NT2/D1 (cell line): ENCODE data around the gene RHO.
"Not testable (repeated sequence)": the region's sequence is repeated elsewhere in the genome, so short reads cannot be mapped to it uniquely, and the experiment has no call there.

Experiments
- DNase-seq: peaks from one replicate; pipeline ENCODE4 v3.0.0-alpha.2; 2011; ENCODE audit warnings: low read depth, low spot score
- H3K27me3 ChIP-seq: 2 replicates; pipeline ENCODE4 v1.6.0; 2011; ENCODE audit warnings: mild to moderate bottlenecking; ENCODE audit not compliant: insufficient read length, insufficient read depth
- H3K36me3 ChIP-seq: 2 replicates; pipeline ENCODE4 v1.6.1; 2011; ENCODE audit warnings: mild to moderate bottlenecking, low read length, mixed read lengths; ENCODE audit not compliant: insufficient read depth, insufficient read length
- H3K4me1 ChIP-seq: 2 replicates; pipeline ENCODE4 v1.5.1; 2011; ENCODE audit not compliant: insufficient read depth, insufficient read length
- H3K4me3 ChIP-seq: 2 replicates; pipeline ENCODE4 v1.5.1; 2011; ENCODE audit warnings: low read depth; ENCODE audit not compliant: insufficient read length
- H3K9ac ChIP-seq: 2 replicates; pipeline ENCODE4 v1.6.0; 2011; ENCODE audit warnings: low read depth; ENCODE audit not compliant: insufficient read length
- H3K9me3 ChIP-seq: 2 replicates; pipeline ENCODE4 v1.5.1; 2011; ENCODE audit warnings: mild to moderate bottlenecking, low read length; ENCODE audit not compliant: insufficient read depth
- SUZ12 ChIP-seq: IDR thresholded peaks from 2 replicates; pipeline ENCODE4 v1.6.1; 2011; ENCODE audit not compliant: insufficient read length, insufficient read depth; ENCODE audit errors: extremely low read depth
- YY1 ChIP-seq: IDR thresholded peaks from 2 replicates; pipeline ENCODE4 v1.6.1; 2011; ENCODE audit not compliant: insufficient read length, insufficient read depth
- ZNF274 ChIP-seq: IDR thresholded peaks from 2 replicates; pipeline ENCODE4 v1.6.1; 2011; ENCODE audit warnings: mild to moderate bottlenecking, low read depth, low read length

RHO gene

DNA sequence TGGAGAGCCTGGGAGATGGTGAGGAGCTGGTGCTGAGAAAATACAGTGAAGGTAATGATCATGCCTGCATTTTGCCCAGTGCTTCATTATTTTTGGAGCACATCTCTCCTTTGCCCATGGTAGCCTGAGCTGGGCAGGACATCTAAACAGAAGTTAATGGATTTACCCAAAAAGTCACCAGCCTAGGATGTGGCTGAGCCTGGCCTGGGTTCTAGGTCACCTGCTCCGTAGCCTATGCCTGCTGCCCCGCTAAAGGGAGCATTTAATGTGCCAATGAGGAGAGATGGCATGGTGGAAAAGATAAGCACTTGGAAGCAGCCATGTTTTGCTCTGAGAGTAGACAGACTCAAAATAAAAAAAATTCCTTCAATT is 41.8 kb upstream of the RHO start:
- Histone ChIP-seq H3K9ac (peak overlapping the region; percentile 65), H3K4me1 (peaks cover 25% of the 10 kb centered on the region), H3K27me3 (no peaks in the 10 kb centered on the region), H3K9me3 (no peaks in the 10 kb centered on the region), H3K36me3 (peaks cover 54% of the 10 kb centered on the region), H3K4me3 (no peak overlapping the region)
- no peak for TF ChIP-seq SUZ12
- TF ChIP-seq YY1: no peak
- TF ChIP-seq ZNF274: no peak
- no peak for DNase-seq

GRCh38 chr3:129487183-129487867 is 41.1 kb upstream of the RHO start:
- Histone ChIP-seq H3K9ac (peak overlapping the region; percentile 65), H3K36me3 (peaks cover 54% of the 10 kb centered on the region), H3K4me1 (peaks cover 20% of the 10 kb centered on the region), H3K27me3 (no peaks in the 10 kb centered on the region), H3K4me3 (no peak overlapping the region), H3K9me3 (no peaks in the 10 kb centered on the region)
- no peak for DNase-seq
- TF ChIP-seq YY1 (no peak), ZNF274 (no peak), SUZ12 (no peak)

GRCh38 chr3:129487868-129488335 is 40.5 kb upstream of the RHO start:
- H3K9me3 ChIP-seq, H3K27me3 ChIP-seq, H3K4me3 ChIP-seq, H3K9ac ChIP-seq, DNase-seq: not testable (repeated sequence)
- H3K4me1 ChIP-seq: peaks cover 16% of the 10 kb centered on the region
- peaks cover 54% of the 10 kb centered on the region for H3K36me3 ChIP-seq

DNA sequence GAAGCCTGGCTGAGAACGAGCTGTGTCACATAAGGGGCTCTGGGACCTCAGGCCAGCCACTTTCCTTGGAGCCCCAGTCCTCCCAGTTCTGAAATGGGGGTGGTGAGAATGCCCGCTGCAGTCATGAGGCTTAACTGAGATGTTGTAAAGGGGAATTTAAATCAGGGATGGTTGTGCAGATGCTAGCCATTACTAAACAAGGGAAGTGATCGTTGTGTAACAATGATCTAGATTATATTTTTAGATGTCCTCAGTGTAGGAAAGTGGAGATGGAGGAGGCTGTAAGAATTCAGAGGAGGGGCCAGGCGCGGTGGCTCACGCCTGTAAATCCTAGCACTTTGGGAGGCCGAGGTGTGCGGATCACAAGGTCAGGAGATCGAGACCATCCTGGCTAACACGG is 39.2 kb upstream of the RHO start:
- DNase-seq, H3K27me3 ChIP-seq, H3K9me3 ChIP-seq, H3K9ac ChIP-seq, H3K4me3 ChIP-seq: not testable (repeated sequence)
- Histone ChIP-seq H3K36me3 (peaks cover 53% of the 10 kb centered on the region), H3K4me1 (peaks cover 10% of the 10 kb centered on the region)

DNA sequence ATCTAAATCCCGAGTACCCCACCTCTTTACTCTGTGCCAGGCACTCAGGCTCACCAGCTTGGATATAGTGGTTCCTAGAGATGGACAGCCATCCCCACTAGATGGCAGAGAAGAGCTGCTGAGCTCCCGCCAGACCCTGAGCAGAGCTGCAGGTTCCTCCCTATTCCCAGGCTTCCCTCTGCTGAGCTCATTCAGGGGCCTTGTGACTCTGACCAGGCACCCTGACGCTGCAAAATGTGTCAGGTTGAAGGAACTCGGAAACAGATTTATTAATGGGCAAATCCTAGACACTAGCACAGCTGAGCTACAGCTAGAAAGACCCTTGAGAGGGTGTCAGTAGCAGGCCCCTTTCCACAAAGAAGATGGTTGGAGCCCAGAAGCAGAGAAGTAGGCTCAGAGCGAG is 38.2 kb upstream of the RHO start:
- peak overlapping the region; percentile 46 for H3K9ac ChIP-seq
- no peaks in the 10 kb centered on the region for H3K27me3 ChIP-seq
- H3K4me1 ChIP-seq: peaks cover 10% of the 10 kb centered on the region

DNA sequence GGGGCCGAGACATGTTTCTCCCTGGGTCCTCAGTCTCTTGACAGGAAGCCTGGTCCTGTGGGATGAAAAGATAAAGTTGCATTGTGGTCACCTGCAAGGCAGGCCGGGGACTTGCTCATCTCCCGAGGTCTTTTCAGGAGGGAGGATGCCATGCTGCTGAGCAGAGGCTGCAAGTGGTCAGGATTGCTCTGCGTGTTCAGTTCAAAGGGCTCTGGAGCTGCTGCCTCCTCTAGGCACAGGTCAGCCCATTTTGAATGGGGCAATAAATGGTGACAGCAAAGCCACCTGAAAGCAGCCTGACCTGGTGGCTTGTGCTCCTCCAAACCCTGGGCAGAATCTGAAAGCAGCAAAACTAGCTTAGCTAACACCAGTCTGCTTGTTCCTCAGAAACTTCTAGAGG is 37.4 kb upstream of the RHO start:
- H3K4me1 ChIP-seq: peaks cover 15% of the 10 kb centered on the region
- DNase-seq, H3K27me3 ChIP-seq, H3K4me3 ChIP-seq, H3K9me3 ChIP-seq: not testable (repeated sequence)
- peak overlapping the region; percentile 46 for H3K9ac ChIP-seq
- peaks cover 52% of the 10 kb centered on the region for H3K36me3 ChIP-seq

More for the DNA sequence above, 38.2 kb upstream of the RHO start:
- TF ChIP-seq YY1 (no peak), ZNF274 (no peak), SUZ12 (no peak)
- Histone ChIP-seq H3K4me3 (no peak overlapping the region), H3K36me3 (peaks cover 47% of the 10 kb centered on the region), H3K9me3 (no peaks in the 10 kb centered on the region)
- DNase-seq: peak; percentile 77

- H3K9ac ChIP-seq: no peak overlapping the region
- H3K4me3 ChIP-seq: no peak overlapping the region
- H3K4me1 ChIP-seq: peaks cover 14% of the 10 kb centered on the region
- no peaks in the 10 kb centered on the region for H3K9me3 ChIP-seq
- TF ChIP-seq YY1: no peak
- TF ChIP-seq ZNF274: no peak
- TF ChIP-seq SUZ12: no peak
- no peak for DNase-seq
- H3K36me3 ChIP-seq: peaks cover 58% of the 10 kb centered on the region
- H3K27me3 ChIP-seq: no peaks in the 10 kb centered on the region
Measured at GRCh38 chr3:129491794-129492193, 36.6 kb upstream of the RHO start.

- TF ChIP-seq ZNF274: no peak
- no peak for TF ChIP-seq SUZ12
- Histone ChIP-seq H3K9me3 (no peaks in the 10 kb centered on the region), H3K4me3 (no peak overlapping the region), H3K4me1 (peaks cover 8% of the 10 kb centered on the region), H3K9ac (no peak overlapping the region), H3K27me3 (no peaks in the 10 kb centered on the region), H3K36me3 (peaks cover 63% of the 10 kb centered on the region)
- DNase-seq: no peak
Measured at GRCh38 chr3:129492691-129493090, 35.7 kb upstream of the RHO start.
